ENCODE data around the gene NUP35. TPM values are rescaled to one million over a fixed set of nuclear protein-coding genes. Genes with fewer than 3 reads are reported as not detected.

The NUP35 gene
- total RNA-seq, 1 donor from 2014 or later, result 10.6 TPM

GRCh38 chr2:183123117-183123958 is 905 bp upstream of the NUP35 start:
- no peak for DNase-seq (ENCODE audit: extremely low spot score, unreplicated experiment)
- TF ChIP-seq CTCF (IDR thresholded peaks at IDR 0.05), result no peak
- H3K27me3 Mint-ChIP-seq (ENCODE audit: unreplicated experiment), result peaks cover 6% of the 10 kb centered on the region

GRCh38 chr2:183123959-183124221 is 353 bp upstream of the NUP35 start:
- H3K27ac Mint-ChIP-seq (ENCODE audit: unreplicated experiment), result peak overlapping the region; percentile 96
- peaks cover 6% of the 10 kb centered on the region for H3K27me3 Mint-ChIP-seq (ENCODE audit: unreplicated experiment)
- H3K36me3 Mint-ChIP-seq (ENCODE audit: unreplicated experiment), result no peaks in the 10 kb centered on the region
- no peak for DNase-seq (ENCODE audit: extremely low spot score, unreplicated experiment)
- peaks cover 27% of the 10 kb centered on the region for H3K4me1 Mint-ChIP-seq (ENCODE audit: unreplicated experiment)
- no peak for TF ChIP-seq CTCF (IDR thresholded peaks at IDR 0.05)
- peak overlapping the region; percentile 97 for H3K4me3 Mint-ChIP-seq (ENCODE audit: unreplicated experiment)
- H3K9me3 Mint-ChIP-seq (ENCODE audit: unreplicated experiment), result no peaks in the 10 kb centered on the region

More at GRCh38 chr2:183123117-183123958, 905 bp upstream of the NUP35 start:
- Mint-ChIP-seq H3K4me3 (ENCODE audit: unreplicated experiment) (peak overlapping the region; percentile 97), H3K36me3 (ENCODE audit: unreplicated experiment) (no peaks in the 10 kb centered on the region), H3K4me1 (ENCODE audit: unreplicated experiment) (peaks cover 27% of the 10 kb centered on the region), H3K27ac (ENCODE audit: unreplicated experiment) (peak overlapping the region; percentile 96), H3K9me3 (ENCODE audit: unreplicated experiment) (no peaks in the 10 kb centered on the region)

- H3K27ac Mint-ChIP-seq (ENCODE audit: unreplicated experiment), result peak overlapping the region; percentile 96
- H3K4me3 Mint-ChIP-seq (ENCODE audit: unreplicated experiment), result peak overlapping the region; percentile 97
- H3K4me1 Mint-ChIP-seq (ENCODE audit: unreplicated experiment), result peaks cover 27% of the 10 kb centered on the region
- no peak for DNase-seq (ENCODE audit: extremely low spot score, unreplicated experiment)
- peaks cover 6% of the 10 kb centered on the region for H3K27me3 Mint-ChIP-seq (ENCODE audit: unreplicated experiment)
- no peaks in the 10 kb centered on the region for H3K36me3 Mint-ChIP-seq (ENCODE audit: unreplicated experiment)
- no peaks in the 10 kb centered on the region for H3K9me3 Mint-ChIP-seq (ENCODE audit: unreplicated experiment)
- no peak for TF ChIP-seq CTCF (IDR thresholded peaks at IDR 0.05)
These were observed 663 bp downstream of the NUP35 start for GRCh38 chr2:183124957-183125255.

GRCh38 chr2:183125659-183126341 is 1.6 kb downstream of the NUP35 start:
- Mint-ChIP-seq H3K4me1 (ENCODE audit: unreplicated experiment) (peaks cover 27% of the 10 kb centered on the region), H3K27me3 (ENCODE audit: unreplicated experiment) (peaks cover 2% of the 10 kb centered on the region), H3K9me3 (ENCODE audit: unreplicated experiment) (no peaks in the 10 kb centered on the region), H3K4me3 (ENCODE audit: unreplicated experiment) (peak overlapping the region; percentile 97), H3K27ac (ENCODE audit: unreplicated experiment) (no peak overlapping the region), H3K36me3 (ENCODE audit: unreplicated experiment) (no peaks in the 10 kb centered on the region)
- DNase-seq (ENCODE audit: extremely low spot score, unreplicated experiment), result no peak
- TF ChIP-seq CTCF (IDR thresholded peaks at IDR 0.05), result no peak

GRCh38 chr2:183126635-183127034 is 2.4 kb downstream of the NUP35 start:
- H3K27ac Mint-ChIP-seq (ENCODE audit: unreplicated experiment), result no peak overlapping the region
- H3K9me3 Mint-ChIP-seq (ENCODE audit: unreplicated experiment), result no peaks in the 10 kb centered on the region
- peaks cover 27% of the 10 kb centered on the region for H3K4me1 Mint-ChIP-seq (ENCODE audit: unreplicated experiment)
- H3K27me3 Mint-ChIP-seq (ENCODE audit: unreplicated experiment), result no peaks in the 10 kb centered on the region
- no peak overlapping the region for H3K4me3 Mint-ChIP-seq (ENCODE audit: unreplicated experiment)
- no peak for DNase-seq (ENCODE audit: extremely low spot score, unreplicated experiment)
- no peaks in the 10 kb centered on the region for H3K36me3 Mint-ChIP-seq (ENCODE audit: unreplicated experiment)
- TF ChIP-seq CTCF (IDR thresholded peaks at IDR 0.05), result no peak

Measured in osteocyte (in vitro differentiated cells).